ENCODE measurements around the gene C19orf47.

The C19orf47 gene

GRCh38 chr19:40277356-40278059 is 70.7 kb downstream of the C19orf47 start:
- TF ChIP-seq CTCF (conservative IDR thresholded peaks at IDR 0.05; ENCODE audit: low read length): no peak
- H3K4me3 ChIP-seq (ENCODE audit: low read length): no peak overlapping the region; the same call in 1 of the 2 replicates
- no peak for DNase-seq (ENCODE audit: low read depth)

- TF ChIP-seq CTCF (conservative IDR thresholded peaks at IDR 0.05; ENCODE audit: low read length): no peak
- no peak overlapping the region for H3K4me3 ChIP-seq (ENCODE audit: low read length)
- no peak for DNase-seq (ENCODE audit: low read depth)
Observed at GRCh38 chr19:40274585-40275544, 73.3 kb downstream of the C19orf47 start.

GRCh38 chr19:40273469-40274360 is 74.5 kb downstream of the C19orf47 start:
- no peak for TF ChIP-seq CTCF (conservative IDR thresholded peaks at IDR 0.05; ENCODE audit: low read length)
- no peak overlapping the region for H3K4me3 ChIP-seq (ENCODE audit: low read length)
- no peak for DNase-seq (ENCODE audit: low read depth)

- no peak for TF ChIP-seq CTCF (conservative IDR thresholded peaks at IDR 0.05; ENCODE audit: low read length)
- no peak overlapping the region for H3K4me3 ChIP-seq (ENCODE audit: low read length)
- DNase-seq (ENCODE audit: low read depth): no peak
Observed at GRCh38 chr19:40272261-40272660, 75.9 kb downstream of the C19orf47 start.

GRCh38 chr19:40271706-40272105 is 76.5 kb downstream of the C19orf47 start:
- DNase-seq (ENCODE audit: low read depth): no peak
- H3K4me3 ChIP-seq (ENCODE audit: low read length): no peak overlapping the region
- no peak for TF ChIP-seq CTCF (conservative IDR thresholded peaks at IDR 0.05; ENCODE audit: low read length)

GRCh38 chr19:40270362-40271089 is 77.7 kb downstream of the C19orf47 start:
- no peak for TF ChIP-seq CTCF (conservative IDR thresholded peaks at IDR 0.05; ENCODE audit: low read length)
- no peak overlapping the region for H3K4me3 ChIP-seq (ENCODE audit: low read length)
- no peak for DNase-seq (ENCODE audit: low read depth)
